DOHH2 (cell line): ENCODE data around the gene ZSCAN5B.

Experiments
- CTCF ChIP-seq: fragments of 200-600 bp; sonication (generic); IDR thresholded peaks from one replicate; pipeline ENCODE4 v1.5.1; 2014; ENCODE audit warnings: antibody characterized with exemption, mild to moderate bottlenecking, low read depth, low read length; ENCODE audit not compliant: poor library complexity, severe bottlenecking
- EZH2phosphoT487 ChIP-seq: fragments of 200-600 bp; sonication (generic); IDR thresholded peaks from 2 replicates; pipeline ENCODE4 v1.6.1; 2017; ENCODE audit warnings: borderline replicate concordance, mild to moderate bottlenecking, antibody characterized with exemption, low read length, moderate library complexity, mixed read lengths

GRCh38 chr19:56150358-56150757 lies 47.2 kb downstream of the ZSCAN5B start:
- TF ChIP-seq CTCF (no peak), EZH2phosphoT487 (no peak)
